ENCODE measurements around the gene C6orf118.

The C6orf118 gene

GRCh38 chr6:165244524-165245247 is 64.7 kb downstream of the C6orf118 start:
- DNase-seq: no peak

DNA sequence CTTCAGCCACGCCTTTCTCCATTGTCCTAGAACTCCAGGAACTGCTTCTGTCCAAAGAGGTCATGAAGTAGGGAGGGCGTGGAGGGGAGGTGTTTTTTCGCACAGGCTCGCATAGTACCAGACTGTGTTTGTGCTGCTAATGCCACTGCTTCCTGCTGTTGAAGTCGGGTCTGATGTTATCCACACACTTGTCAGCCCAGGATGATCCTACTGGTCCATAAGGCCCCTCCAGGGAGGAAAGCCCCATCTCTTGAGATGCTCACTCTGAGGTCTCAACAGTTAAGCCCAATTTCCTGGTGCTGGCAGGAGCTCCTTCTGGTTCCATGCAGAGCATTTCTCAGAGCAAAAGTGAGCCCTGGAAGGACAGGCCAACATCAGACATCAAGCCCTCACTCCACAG is 65.6 kb downstream of the C6orf118 start:
- no peak for DNase-seq

DNA sequence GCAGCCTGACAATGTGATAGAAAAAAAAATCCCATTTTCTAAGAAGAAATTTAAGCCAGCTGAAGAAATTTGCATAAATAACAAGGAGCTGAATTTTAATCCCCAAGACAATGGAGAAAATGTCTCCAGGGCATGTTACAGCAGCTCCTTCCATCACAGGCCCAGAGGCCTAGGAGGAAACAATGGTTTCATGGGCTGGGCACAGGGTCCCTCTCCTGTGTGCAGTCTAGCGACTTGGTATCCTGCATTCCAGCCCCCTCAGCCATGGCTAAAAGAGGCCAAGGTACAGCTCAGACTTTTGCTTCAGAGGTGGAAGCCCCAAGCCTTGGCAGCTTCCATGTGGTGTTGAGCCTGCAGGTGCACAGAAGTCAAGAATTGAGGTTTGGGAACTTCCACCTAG is 73.1 kb downstream of the C6orf118 start:
- no peak for DNase-seq

GRCh38 chr6:165232731-165233488 is 76.5 kb downstream of the C6orf118 start:
- DNase-seq: no peak

DNA sequence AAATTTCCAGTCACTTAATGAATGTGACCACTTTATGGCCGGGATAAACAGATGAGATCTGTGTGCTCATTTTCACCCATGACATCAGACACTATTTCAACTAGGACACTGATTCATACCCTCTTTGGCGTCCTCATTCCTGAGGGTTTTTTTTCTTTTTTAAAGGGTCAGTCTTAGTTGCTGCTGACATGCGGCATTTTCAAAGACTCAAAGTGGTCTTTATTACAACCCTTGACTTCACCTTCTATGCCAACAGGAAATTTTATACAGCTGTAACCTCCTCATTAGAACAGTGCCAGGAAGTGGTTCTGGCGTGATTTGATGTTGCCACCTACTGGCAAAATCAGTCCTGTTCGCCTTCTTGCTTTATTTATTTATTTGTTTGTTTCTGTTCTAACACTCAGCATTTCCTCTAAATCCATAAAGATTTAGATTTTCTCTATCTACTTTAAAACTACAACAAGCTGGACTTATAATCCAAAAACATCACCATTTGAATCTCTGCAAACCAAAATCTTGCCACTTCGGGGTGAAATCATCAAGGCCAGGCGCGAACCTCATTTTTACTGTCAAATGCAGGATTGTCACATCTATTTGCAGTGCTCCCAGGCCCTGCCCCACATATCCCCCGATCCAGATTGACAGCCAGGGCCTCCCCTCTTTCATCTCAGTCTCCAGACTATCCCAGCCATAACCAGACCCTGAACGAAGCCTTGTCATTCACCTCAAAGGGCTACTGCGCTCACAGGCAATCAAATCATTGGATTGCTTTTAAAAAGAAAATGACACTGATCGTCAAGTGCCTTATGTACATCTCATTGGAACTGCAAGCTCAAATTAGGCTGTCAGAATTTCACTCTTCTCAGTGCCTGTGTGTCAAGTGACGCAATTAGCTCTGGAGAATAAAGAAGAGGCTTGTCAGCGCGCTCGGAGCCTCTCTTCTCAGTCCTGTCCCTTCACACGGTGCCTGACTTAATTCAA is 77.5 kb downstream of the C6orf118 start:
- no peak for DNase-seq

- DNase-seq: no peak
These were observed 78.2 kb downstream of the C6orf118 start for GRCh38 chr6:165231177-165231576.

Measured in NCI-H226 (cell line).